H9 (cell line): ENCODE measurements around the gene ZBTB20. TPM values are rescaled to one million over a fixed set of nuclear protein-coding genes. Genes with fewer than 3 reads are reported as not detected.

Experiments
- DNase-seq: peaks from one replicate; pipeline ENCODE4 v3.0.0-alpha.2; 2017
- H2AFZ ChIP-seq: one replicate; pipeline ENCODE4 v1.6.1; 2013; ENCODE audit warnings: mild to moderate bottlenecking, low read length, control low read depth, moderate library complexity
- H2AK5ac ChIP-seq: 2 replicates; pipeline ENCODE4 v1.6.1; 2013; ENCODE audit warnings: low read length, control low read depth, mixed read lengths; ENCODE audit not compliant: insufficient read length
- H2BK120ac ChIP-seq: one replicate; pipeline ENCODE4 v1.6.1; 2013; ENCODE audit warnings: low read depth, mild to moderate bottlenecking, low read length, control low read depth, inconsistent platforms; ENCODE audit not compliant: poor library complexity, severe bottlenecking
- H2BK12ac ChIP-seq: 2 replicates; pipeline ENCODE4 v1.6.1; 2013; ENCODE audit warnings: low read length, control low read depth, mixed read lengths, low read depth; ENCODE audit not compliant: insufficient read length
- H2BK15ac ChIP-seq: 2 replicates; pipeline ENCODE4 v1.6.1; 2013; ENCODE audit warnings: low read depth, low read length, control low read depth
- H2BK20ac ChIP-seq: one replicate; pipeline ENCODE4 v1.6.1; 2013; ENCODE audit warnings: low read depth, mild to moderate bottlenecking, low read length, control low read depth, inconsistent platforms; ENCODE audit not compliant: poor library complexity, severe bottlenecking
- H2BK5ac ChIP-seq: 2 replicates; pipeline ENCODE4 v1.6.1; 2013; ENCODE audit warnings: low read length, control low read depth, mixed read lengths; ENCODE audit not compliant: insufficient read length
- H3K14ac ChIP-seq: 2 replicates; pipeline ENCODE4 v1.6.1; 2013; ENCODE audit warnings: low read length, control low read depth; ENCODE audit not compliant: insufficient read depth
- H3K18ac ChIP-seq: 2 replicates; pipeline ENCODE4 v1.6.1; 2013; ENCODE audit warnings: low read depth, mild to moderate bottlenecking, mixed read lengths, low read length, control low read depth; ENCODE audit not compliant: insufficient read length
- H3K23ac ChIP-seq: 2 replicates; pipeline ENCODE4 v1.6.1; 2013; ENCODE audit warnings: low read length, control low read depth, mixed read lengths, low read depth; ENCODE audit not compliant: insufficient read length
- H3K23me2 ChIP-seq: 2 replicates; pipeline ENCODE4 v1.6.1; 2013; ENCODE audit warnings: low read depth, mild to moderate bottlenecking, mixed read lengths, low read length, control low read depth; ENCODE audit not compliant: insufficient read length, poor library complexity, severe bottlenecking
- H3K27ac ChIP-seq: 2 replicates; pipeline ENCODE4 v1.5.1; 2013; ENCODE audit warnings: low read length, control low read depth, mixed read lengths, low read depth; ENCODE audit not compliant: insufficient read length
- H3K27me3 ChIP-seq: 2 replicates; pipeline ENCODE4 v1.6.1; 2013; ENCODE audit warnings: low read length, control low read depth, inconsistent platforms; ENCODE audit not compliant: insufficient read depth
- H3K4ac ChIP-seq: 2 replicates; pipeline ENCODE4 v1.6.1; 2013; ENCODE audit warnings: low read depth, mild to moderate bottlenecking, control low read depth, inconsistent platforms, low read length, moderate library complexity
- H3K4me1 ChIP-seq: 2 replicates; pipeline ENCODE4 v1.6.1; 2013; ENCODE audit warnings: low read length, control low read depth, inconsistent platforms; ENCODE audit not compliant: insufficient read depth
- H3K4me2 ChIP-seq: 2 replicates; pipeline ENCODE4 v1.6.1; 2013; ENCODE audit warnings: low read length, control low read depth, mixed read lengths; ENCODE audit not compliant: insufficient read length, insufficient read depth
- H3K56ac ChIP-seq: 2 replicates; pipeline ENCODE4 v1.6.1; 2013; ENCODE audit warnings: low read depth, mild to moderate bottlenecking, mixed read lengths, low read length, control low read depth; ENCODE audit not compliant: insufficient read length
- H3K79me1 ChIP-seq: 2 replicates; pipeline ENCODE4 v1.6.1; 2013; ENCODE audit warnings: low read depth, mild to moderate bottlenecking, moderate library complexity, low read length, control low read depth, inconsistent platforms; ENCODE audit not compliant: insufficient read depth, poor library complexity, severe bottlenecking
- H3K79me2 ChIP-seq: 2 replicates; pipeline ENCODE4 v1.6.1; 2013; ENCODE audit warnings: low read length, control low read depth, inconsistent platforms; ENCODE audit not compliant: insufficient read depth
- H3K9ac ChIP-seq: 2 replicates; pipeline ENCODE4 v1.6.1; 2013; ENCODE audit warnings: low read length, control low read depth, mixed read lengths; ENCODE audit not compliant: insufficient read length; ENCODE audit errors: extremely low read depth
- H3K9me3 ChIP-seq: one replicate; pipeline ENCODE4 v1.6.1; 2013; ENCODE audit warnings: low read depth, low read length, inconsistent platforms; ENCODE audit not compliant: control insufficient read depth
- H3T11ph ChIP-seq: one replicate; pipeline ENCODE4 v1.6.1; 2013; ENCODE audit warnings: mild to moderate bottlenecking, low read length, control low read depth, inconsistent platforms
- H4K20me1 ChIP-seq: one replicate; pipeline ENCODE4 v1.6.1; 2013; ENCODE audit not compliant: control insufficient read depth, insufficient read length, insufficient read depth
- H4K5ac ChIP-seq: 2 replicates; pipeline ENCODE4 v1.6.1; 2013; ENCODE audit warnings: low read depth, mild to moderate bottlenecking, mixed read lengths, low read length, control low read depth; ENCODE audit not compliant: insufficient read length
- H4K8ac ChIP-seq: replicated peaks from 2 replicates; pipeline ENCODE4 v1.6.1; 2013; ENCODE audit warnings: low read length, control low read depth, mixed read lengths, low read depth; ENCODE audit not compliant: insufficient read length
- H4K91ac ChIP-seq: 2 replicates; pipeline ENCODE4 v1.6.1; 2013; ENCODE audit warnings: low read depth, mild to moderate bottlenecking, moderate library complexity, mixed read lengths, low read length, control low read depth; ENCODE audit not compliant: insufficient read length
- H3K27ac Mint-ChIP-seq, 3 experiments: 2 replicates in 2 of 3; 3 replicates in 1 of 3; pipeline ENCODE4 v1.8.0; 2020 to 2021; ENCODE audit warnings: mixed read lengths in 3 of 3, mild to moderate bottlenecking in 1 of 3, moderate library complexity in 1 of 3
- H3K27me3 Mint-ChIP-seq: 2 replicates; pipeline ENCODE4 v1.8.0; 2021; ENCODE audit warnings: low read depth, mild to moderate bottlenecking, moderate library complexity, mixed read lengths
- H3K36me3 Mint-ChIP-seq, 3 experiments: 2 replicates in 2 of 3; 3 replicates in 1 of 3; pipeline ENCODE4 v1.8.0; 2020 to 2021; ENCODE audit warnings: low read depth in 3 of 3, mixed read lengths in 3 of 3; ENCODE audit not compliant: insufficient read depth in 1 of 3
- H3K4me1 Mint-ChIP-seq, 2 experiments: 2 replicates each; pipeline ENCODE4 v1.8.0; 2020; ENCODE audit warnings: mixed read lengths in 2 of 2
- H3K4me3 Mint-ChIP-seq, 2 experiments: 2 replicates in 1 of 2; 3 replicates in 1 of 2; pipeline ENCODE4 v1.8.0; 2020 to 2021; ENCODE audit warnings: mild to moderate bottlenecking in 2 of 2, mixed read lengths in 2 of 2, moderate library complexity in 1 of 2
- H3K9me3 Mint-ChIP-seq, 2 experiments: 2 replicates in 1 of 2; 3 replicates in 1 of 2; pipeline ENCODE4 v1.8.0; 2020; ENCODE audit warnings: mild to moderate bottlenecking in 2 of 2, mixed read lengths in 2 of 2, moderate library complexity in 1 of 2
- WGBS: extraction: QIAGEN DNeasy Blood & Tissue Kit; methylation state at CpG from one replicate; pipeline ENCODE4 v1.1.7; 2013; ENCODE audit warnings: missing lambda C conversion rate, low lambda C conversion rate, mixed read lengths; ENCODE audit not compliant: insufficient read length; ENCODE audit errors: extremely low coverage; 5-methylcytosine and 5-hydroxymethylcytosine counted together
- total RNA-seq: library from RNA; stranded (reverse); gene quantifications from 2 replicates; pipeline ENCODE4 v1.2.1, GENCODE V29; 2021
- TF ChIP-seq, protein P1 (sequence below): fragments of 200-600 bp; sonication (generic); conservative IDR thresholded peaks from 3 replicates; pipeline ENCODE4 v1.8.0; 2021; ENCODE audit warnings: antibody characterized with exemption, mild to moderate bottlenecking

ZBTB20 gene
- total RNA-seq, 1 experiment from 2014 or later: 0.70 TPM

GRCh38 chr3:114587986-114588385, 559.1 kb downstream of the ZBTB20 start:
- Mint-ChIP-seq H3K9me3 (no peaks in the 10 kb centered on the region), H3K27me3 (no peaks in the 10 kb centered on the region), H3K4me1 (peaks cover 23 to 32% of the 10 kb centered on the region in 2 experiments), H3K36me3 (no peaks in the 10 kb centered on the region), H3K27ac (no peak overlapping the region), H3K4me3 (no peak overlapping the region)
- H3T11ph ChIP-seq: no peak overlapping the region
- H2BK20ac ChIP-seq: no peak overlapping the region
- H3K4me2 ChIP-seq: no peak overlapping the region
- no peak overlapping the region for H2BK12ac ChIP-seq
- H3K18ac ChIP-seq: no peak overlapping the region
- H3K56ac ChIP-seq: no peak overlapping the region
- no peak overlapping the region for H4K5ac ChIP-seq
- no peak overlapping the region for H2AK5ac ChIP-seq
- no peak overlapping the region for H3K23ac ChIP-seq
- no peak overlapping the region for H2BK15ac ChIP-seq
- H4K20me1 ChIP-seq: no peaks in the 10 kb centered on the region
- no peak overlapping the region for H4K91ac ChIP-seq
- no peaks in the 10 kb centered on the region for H3K79me1 ChIP-seq
- WGBS: no CpG with 5 or more reads among the region's 5 CpGs
- no peak overlapping the region for H2BK120ac ChIP-seq
- DNase-seq: no peak
- no peak overlapping the region for H2BK5ac ChIP-seq
- H4K8ac ChIP-seq: no peak overlapping the region
- H3K9me3 ChIP-seq: no peaks in the 10 kb centered on the region
- no peak overlapping the region for H3K4ac ChIP-seq
- no peak overlapping the region for H3K9ac ChIP-seq
- H3K27ac ChIP-seq: no peak overlapping the region
- H2AFZ ChIP-seq: no peak overlapping the region
- no peaks in the 10 kb centered on the region for H3K23me2 ChIP-seq
- TF ChIP-seq, protein P1, sequence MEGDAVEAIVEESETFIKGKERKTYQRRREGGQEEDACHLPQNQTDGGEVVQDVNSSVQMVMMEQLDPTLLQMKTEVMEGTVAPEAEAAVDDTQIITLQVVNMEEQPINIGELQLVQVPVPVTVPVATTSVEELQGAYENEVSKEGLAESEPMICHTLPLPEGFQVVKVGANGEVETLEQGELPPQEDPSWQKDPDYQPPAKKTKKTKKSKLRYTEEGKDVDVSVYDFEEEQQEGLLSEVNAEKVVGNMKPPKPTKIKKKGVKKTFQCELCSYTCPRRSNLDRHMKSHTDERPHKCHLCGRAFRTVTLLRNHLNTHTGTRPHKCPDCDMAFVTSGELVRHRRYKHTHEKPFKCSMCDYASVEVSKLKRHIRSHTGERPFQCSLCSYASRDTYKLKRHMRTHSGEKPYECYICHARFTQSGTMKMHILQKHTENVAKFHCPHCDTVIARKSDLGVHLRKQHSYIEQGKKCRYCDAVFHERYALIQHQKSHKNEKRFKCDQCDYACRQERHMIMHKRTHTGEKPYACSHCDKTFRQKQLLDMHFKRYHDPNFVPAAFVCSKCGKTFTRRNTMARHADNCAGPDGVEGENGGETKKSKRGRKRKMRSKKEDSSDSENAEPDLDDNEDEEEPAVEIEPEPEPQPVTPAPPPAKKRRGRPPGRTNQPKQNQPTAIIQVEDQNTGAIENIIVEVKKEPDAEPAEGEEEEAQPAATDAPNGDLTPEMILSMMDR: no peak
- H3K4me1 ChIP-seq: no peaks in the 10 kb centered on the region; the same call in 1 of the 2 replicates
- H3K27me3 ChIP-seq: no peaks in the 10 kb centered on the region
- H3K79me2 ChIP-seq: no peaks in the 10 kb centered on the region
- no peak overlapping the region for H3K14ac ChIP-seq
